Putamen (tissue), 1 donor: ENCODE data around the gene ZMYND8.
"Not testable (repeated sequence)": the region's sequence is repeated elsewhere in the genome, so short reads cannot be mapped to it uniquely, and the experiment has no call there.

Source experiments
- DNase-seq: peaks from one replicate; pipeline ENCODE4 v3.0.0-alpha.2; 2016; ENCODE audit warnings: low spot score

ZMYND8 gene

GRCh38 chr20:47264137-47264769 is 92.2 kb downstream of the ZMYND8 start:
- not testable (repeated sequence) for DNase-seq

- DNase-seq, result no peak
Measured at GRCh38 chr20:47263465-47264084, 92.9 kb downstream of the ZMYND8 start.

DNA sequence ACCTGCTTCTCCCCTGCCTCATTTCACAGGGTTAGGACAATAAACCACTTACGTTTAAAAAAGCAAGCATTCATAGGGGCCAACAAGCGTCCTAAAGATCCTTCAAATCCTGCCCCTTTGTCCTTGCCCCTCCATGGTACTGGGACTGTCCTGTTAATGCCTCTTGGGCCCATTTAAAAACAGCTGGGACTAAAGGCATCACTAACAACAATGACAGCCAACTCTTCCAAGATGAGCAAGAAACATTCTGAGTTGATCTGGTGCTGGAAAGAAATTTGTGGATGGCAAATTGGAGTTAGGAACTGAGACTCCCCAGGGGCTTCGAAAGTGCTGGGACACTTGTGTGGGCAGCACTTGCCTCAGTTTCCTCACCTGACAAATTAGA is 93.4 kb downstream of the ZMYND8 start:
- DNase-seq, result no peak

DNA sequence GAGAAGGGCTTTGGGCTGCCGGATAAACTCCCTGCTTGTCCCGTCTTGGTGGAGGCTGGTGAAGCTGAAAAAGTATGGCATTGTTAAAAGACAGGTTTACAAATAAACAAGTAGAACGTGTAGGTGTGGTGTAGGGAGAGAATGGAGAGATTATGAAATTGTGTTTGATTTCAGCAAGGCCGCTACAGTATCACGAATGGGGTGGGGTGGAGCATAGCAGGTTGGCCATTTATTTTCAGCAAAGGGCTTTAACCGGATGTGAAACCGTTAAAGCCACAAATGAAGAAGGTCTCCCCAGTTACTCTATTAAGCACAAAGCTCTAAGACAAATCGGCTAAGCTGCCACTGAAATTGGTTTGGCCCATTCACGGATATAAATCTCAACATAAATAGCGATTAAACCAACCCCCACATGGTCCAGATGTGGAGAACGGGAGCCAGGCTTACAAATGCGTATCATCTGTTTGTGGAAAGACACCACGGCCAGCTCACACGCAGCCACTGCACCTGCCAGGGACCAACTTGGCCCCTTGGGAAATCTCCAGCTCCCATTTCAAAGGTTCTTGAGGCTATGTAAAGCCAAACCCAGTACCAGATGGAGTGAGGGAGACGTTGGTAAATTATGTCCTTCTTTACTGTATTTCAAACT is 94.0 kb downstream of the ZMYND8 start:
- no peak for DNase-seq

- no peak for DNase-seq
Measured at GRCh38 chr20:47262008-47262364, 94.5 kb downstream of the ZMYND8 start.

- DNase-seq, result not testable (repeated sequence)
Measured at GRCh38 chr20:47261161-47261774, 95.2 kb downstream of the ZMYND8 start.

- not testable (repeated sequence) for DNase-seq
Measured at GRCh38 chr20:47260540-47261126, 95.9 kb downstream of the ZMYND8 start.

DNA sequence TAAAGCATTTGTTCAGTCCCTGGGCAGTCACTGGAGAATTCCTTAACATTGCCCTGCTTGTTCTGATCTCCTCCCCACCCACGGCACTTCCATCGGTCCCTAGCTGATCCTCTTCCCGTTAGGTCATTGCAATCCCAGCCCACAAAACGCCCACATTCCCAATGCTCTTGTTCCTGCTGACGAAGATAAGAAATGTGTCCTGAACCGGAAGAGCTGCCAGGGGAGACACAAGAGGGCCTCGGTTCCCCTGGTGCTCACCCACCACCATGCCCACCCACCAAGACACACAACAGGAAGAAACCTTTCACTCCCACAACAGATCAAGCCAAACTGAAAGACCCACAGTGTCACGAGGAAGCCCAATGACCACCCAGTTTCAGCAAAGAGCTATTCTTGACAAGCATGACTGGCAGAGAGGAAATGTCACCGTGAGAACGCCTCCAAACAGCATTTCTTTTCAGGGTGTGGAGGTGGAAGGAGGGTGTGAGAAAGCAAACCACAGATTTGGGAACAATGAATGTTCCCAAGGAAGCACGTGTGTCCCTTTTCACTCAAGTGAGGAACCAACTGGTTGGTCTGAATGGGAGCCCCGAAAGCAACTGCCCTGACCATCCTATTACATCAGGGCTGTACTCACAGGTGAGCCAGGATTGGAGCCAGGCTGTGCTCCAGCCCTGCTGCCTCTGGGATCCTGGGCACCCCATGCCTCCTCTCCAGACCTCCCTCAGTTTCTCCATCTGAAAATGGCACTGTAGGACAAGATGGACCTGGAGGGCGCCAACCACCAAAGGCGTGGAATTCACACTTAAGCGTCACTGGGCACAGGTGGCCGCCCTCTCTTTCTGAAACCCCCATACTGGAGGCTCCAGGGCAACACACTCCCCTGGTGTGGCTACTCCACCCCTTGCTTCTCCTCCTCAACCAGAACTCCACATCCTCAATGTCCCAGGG is 97.5 kb downstream of the ZMYND8 start:
- DNase-seq, result peak; percentile 50

DNA sequence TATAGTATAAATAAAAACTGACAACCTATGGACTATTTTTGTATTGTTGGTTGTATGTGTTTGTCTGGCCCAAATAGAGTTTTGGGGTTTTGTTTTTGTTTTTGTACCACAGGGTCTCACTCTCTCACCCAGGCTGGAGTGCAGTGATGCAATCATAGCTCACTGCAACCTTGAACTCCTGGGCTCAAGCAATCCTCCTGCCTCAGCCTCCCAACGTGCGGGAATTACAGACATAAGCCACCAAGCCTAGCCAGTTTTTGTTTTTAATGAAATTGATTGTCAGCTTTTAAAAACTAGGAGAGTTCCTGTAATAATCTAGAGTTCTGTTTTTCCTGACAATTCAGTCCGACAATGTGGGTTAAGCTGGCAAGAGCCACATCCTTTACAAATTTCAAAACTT is 98.7 kb downstream of the ZMYND8 start:
- no peak for DNase-seq

GRCh38 chr20:47257256-47257655 is 99.2 kb downstream of the ZMYND8 start:
- no peak for DNase-seq

DNA sequence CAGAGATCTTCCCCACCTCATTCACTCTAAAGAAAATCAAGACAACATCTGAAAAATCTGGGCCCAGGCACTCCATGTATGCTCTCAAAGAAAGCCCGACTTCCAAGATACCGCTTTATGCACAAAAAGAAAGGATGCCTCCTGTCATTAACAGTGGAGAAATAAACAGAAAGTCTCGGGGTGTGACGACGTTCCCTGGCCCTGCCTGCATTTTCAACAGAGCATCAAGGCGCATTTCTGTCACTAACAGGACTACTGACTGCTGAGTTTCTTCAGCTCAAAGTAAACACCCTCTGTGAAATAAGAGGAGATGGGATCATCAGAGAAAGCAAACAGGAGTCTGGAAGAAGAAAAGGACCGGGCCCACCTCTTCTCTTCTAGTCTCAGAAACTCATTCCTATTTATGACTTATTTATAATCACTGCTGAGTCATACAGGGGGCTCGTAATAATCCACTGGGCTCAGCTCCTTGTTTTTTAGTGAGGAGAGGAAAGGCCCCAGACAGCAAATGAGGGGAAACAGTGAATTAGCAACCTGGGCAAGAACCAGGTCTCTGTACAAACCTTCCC is 99.7 kb downstream of the ZMYND8 start:
- DNase-seq, result no peak

- DNase-seq, result peak; percentile 83
Measured at GRCh38 chr20:47253872-47254271, 102.6 kb downstream of the ZMYND8 start.

GRCh38 chr20:47252879-47253307 is 103.6 kb downstream of the ZMYND8 start:
- no peak for DNase-seq

DNA sequence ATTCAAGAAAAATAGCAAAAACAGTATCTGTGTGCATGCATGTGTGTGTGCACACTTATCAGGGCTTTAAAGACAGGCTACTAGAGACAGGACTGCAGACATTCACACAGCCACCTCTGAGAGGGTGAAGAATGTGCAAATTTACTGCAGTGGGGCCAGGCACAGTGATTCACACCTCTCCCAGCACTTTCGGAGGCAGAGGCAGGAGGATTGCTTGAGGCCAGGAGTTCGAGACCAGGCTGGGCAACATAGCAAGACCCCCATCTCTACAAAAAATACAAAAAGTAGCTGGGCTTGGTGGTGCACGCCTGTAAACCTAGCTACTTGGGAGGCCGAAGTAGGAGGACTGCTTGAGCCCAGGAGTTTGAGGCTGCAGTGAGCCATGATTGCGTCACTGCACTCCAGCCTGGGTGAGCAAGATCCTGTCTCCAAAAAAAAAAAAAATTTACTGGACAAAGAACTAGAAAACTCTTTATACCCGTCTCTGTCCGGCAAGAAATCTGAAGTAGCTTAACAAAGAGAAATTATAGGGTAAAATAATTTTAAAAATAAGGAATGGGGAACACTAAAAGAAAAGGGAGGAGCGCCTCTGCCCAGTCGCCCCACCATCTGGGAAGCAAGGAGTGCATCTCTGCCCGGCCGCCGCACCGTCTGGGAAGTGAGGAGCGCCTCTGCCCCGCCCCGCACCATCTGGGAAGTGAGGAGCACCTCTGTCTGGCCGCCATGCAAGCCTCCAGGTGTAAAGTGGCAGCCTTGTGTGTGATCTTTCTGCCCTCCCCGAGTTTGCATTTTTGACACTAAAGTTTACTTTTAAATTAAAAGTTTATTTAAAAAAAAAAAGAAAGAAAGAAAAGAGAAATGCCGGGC is 105.1 kb downstream of the ZMYND8 start:
- no peak for DNase-seq

- DNase-seq, result no peak
Measured at GRCh38 chr20:47250360-47250759, 106.1 kb downstream of the ZMYND8 start.

DNA sequence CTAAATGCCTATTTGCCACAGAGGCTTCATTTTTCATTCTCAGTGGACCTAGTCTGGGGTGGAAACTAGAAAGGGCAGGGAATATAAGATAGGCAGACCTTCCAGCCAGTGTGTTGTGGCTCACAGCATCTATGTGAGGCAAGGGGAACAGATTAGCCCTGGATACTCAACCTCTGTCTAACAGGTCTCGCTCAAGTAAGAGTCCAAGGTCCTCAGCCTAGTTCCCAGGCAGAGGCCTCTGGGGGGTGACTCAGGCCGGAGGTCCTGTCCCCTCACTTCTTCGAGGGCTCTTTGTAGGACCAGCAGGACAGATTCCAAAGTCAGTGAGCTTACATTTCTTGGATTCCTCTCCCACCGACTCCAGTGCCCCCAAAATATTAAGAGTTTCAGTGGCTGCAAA is 106.6 kb downstream of the ZMYND8 start:
- no peak for DNase-seq

GRCh38 chr20:47248448-47248966 is 108.0 kb downstream of the ZMYND8 start:
- no peak for DNase-seq

GRCh38 chr20:47247972-47248371 is 108.5 kb downstream of the ZMYND8 start:
- no peak for DNase-seq

DNA sequence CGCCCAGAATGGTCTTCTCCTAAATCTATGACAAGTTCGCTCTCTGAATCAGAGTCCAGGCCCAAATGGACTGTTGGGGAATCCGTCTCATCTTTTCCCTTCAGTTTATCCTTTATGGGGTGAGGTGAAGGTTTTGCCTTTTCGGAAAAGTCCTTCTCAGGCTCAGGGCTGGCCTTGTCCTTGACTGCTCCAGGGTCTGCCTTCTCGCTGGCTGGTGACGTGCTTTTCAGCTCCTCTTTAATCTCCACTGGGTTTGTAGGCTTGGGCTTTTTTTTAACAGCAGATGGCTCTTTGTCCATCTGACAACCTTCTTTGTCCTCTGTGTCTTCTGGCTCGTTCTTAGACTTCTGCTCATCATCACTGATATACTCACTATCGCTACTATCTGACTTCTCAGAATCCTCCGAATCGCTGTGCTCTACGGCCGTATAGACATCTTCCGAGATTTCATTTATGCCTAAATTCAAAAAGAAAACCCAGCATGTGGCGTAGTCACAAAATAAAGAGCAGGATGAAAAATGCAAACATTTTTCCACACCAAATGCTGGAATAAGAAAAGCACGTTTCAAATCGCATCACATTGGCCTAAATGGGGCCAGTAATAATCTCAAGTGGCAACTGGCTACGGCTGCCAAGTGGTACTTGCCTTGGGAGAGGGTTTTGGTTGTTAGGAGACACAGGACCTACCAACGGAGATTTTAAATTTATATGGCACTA is 110.3 kb downstream of the ZMYND8 start:
- no peak for DNase-seq
